GM12865 (cell line): Measurements from ENCODE around the gene ATP13A3.

Source experiments
- DNase-seq: peaks from one replicate; pipeline ENCODE4 v3.0.0; 2010; ENCODE audit warnings: low read depth
- H3K4me3 ChIP-seq: 2 replicates; pipeline ENCODE4 v1.5.1; 2011; ENCODE audit warnings: mild to moderate bottlenecking, low read depth, low read length, control low read depth
- CTCF ChIP-seq: IDR thresholded peaks from 2 replicates; pipeline ENCODE4 v1.5.1; 2011; ENCODE audit warnings: low read length, control low read depth, low read depth, inconsistent platforms; ENCODE audit not compliant: insufficient read depth; ENCODE audit errors: missing control alignments

The ATP13A3 gene

GRCh38 chr3:194446172-194446571 lies 40.6 kb downstream of the ATP13A3 start:
- no peak overlapping the region for H3K4me3 ChIP-seq
- TF ChIP-seq CTCF: no peak
- no peak for DNase-seq

GRCh38 chr3:194443901-194444300 lies 42.9 kb downstream of the ATP13A3 start:
- TF ChIP-seq CTCF: no peak
- H3K4me3 ChIP-seq: no peak overlapping the region
- no peak for DNase-seq

- TF ChIP-seq CTCF: no peak
These were observed 46.0 kb downstream of the ATP13A3 start for GRCh38 chr3:194440756-194441155.

GRCh38 chr3:194439881-194440550 lies 46.8 kb downstream of the ATP13A3 start:
- DNase-seq: no peak
- H3K4me3 ChIP-seq: no peak overlapping the region
- TF ChIP-seq CTCF: no peak

More at GRCh38 chr3:194440756-194441155, 46.0 kb downstream of the ATP13A3 start:
- DNase-seq: no peak
- H3K4me3 ChIP-seq: no peak overlapping the region

GRCh38 chr3:194434503-194434902 lies 52.3 kb downstream of the ATP13A3 start:
- DNase-seq: no peak
- TF ChIP-seq CTCF: no peak

GRCh38 chr3:194431554-194431953 lies 55.2 kb downstream of the ATP13A3 start:
- DNase-seq: no peak
- H3K4me3 ChIP-seq: no peak overlapping the region
- TF ChIP-seq CTCF: no peak

More at GRCh38 chr3:194434503-194434902, 52.3 kb downstream of the ATP13A3 start:
- H3K4me3 ChIP-seq: no peak overlapping the region

GRCh38 chr3:194425399-194425798 lies 61.4 kb downstream of the ATP13A3 start:
- no peak for DNase-seq
- H3K4me3 ChIP-seq: no peak overlapping the region
- TF ChIP-seq CTCF: no peak
